ENCODE data around the gene EXOC2.

- no peak for TF ChIP-seq CTCF (IDR thresholded peaks at IDR 0.05; ENCODE audit: insufficient read depth, low read depth, low read length)
- TF ChIP-seq EZH2 (IDR thresholded peaks at IDR 0.05; ENCODE audit: insufficient read depth, low read length) = no peak
Measured at GRCh38 chr6:611928-612327, 81.0 kb downstream of the EXOC2 start.
